NCI-H524 (cell line): Measurements from ENCODE around the gene CXCL13.
A peak's percentile ranks its signal among the peaks of the same experiment; 100 is the strongest.
"Not testable (repeated sequence)": the region's sequence is repeated elsewhere in the genome, so short reads cannot be mapped to it uniquely, and the experiment has no call there.

ENCODE experiments used
- DNase-seq, 2 experiments: peaks; one replicate each; lab custom pipeline; 2025; lab: John Stamatoyannopoulos, UW

CXCL13 gene

GRCh38 chr4:77601614-77602187 lies 3.9 kb upstream of the CXCL13 start:
- no peak for DNase-seq

GRCh38 chr4:77613267-77613666 lies 7.6 kb downstream of the CXCL13 start:
- DNase-seq = no peak

GRCh38 chr4:77615153-77615552 lies 9.5 kb downstream of the CXCL13 start:
- no peak for DNase-seq

- DNase-seq = no peak
These were observed 11.6 kb downstream of the CXCL13 start for GRCh38 chr4:77617203-77617602.

GRCh38 chr4:77618383-77619241 lies 13.0 kb downstream of the CXCL13 start:
- peak; percentile 13 to 62 for DNase-seq

GRCh38 chr4:77619408-77619807 lies 13.8 kb downstream of the CXCL13 start:
- DNase-seq = no peak

- DNase-seq = no peak
These were observed 15.6 kb downstream of the CXCL13 start for GRCh38 chr4:77621254-77621653.

GRCh38 chr4:77623091-77623490 lies 17.5 kb downstream of the CXCL13 start:
- DNase-seq = no peak

- DNase-seq = no peak
These were observed 18.6 kb downstream of the CXCL13 start for GRCh38 chr4:77624213-77624612.

- DNase-seq = no peak
These were observed 19.9 kb downstream of the CXCL13 start for GRCh38 chr4:77625485-77625884.

- no peak for DNase-seq
These were observed 24.3 kb downstream of the CXCL13 start for GRCh38 chr4:77629885-77630284.

GRCh38 chr4:77631276-77631675 lies 25.7 kb downstream of the CXCL13 start:
- no peak for DNase-seq

- no peak for DNase-seq
These were observed 28.6 kb downstream of the CXCL13 start for GRCh38 chr4:77634132-77634785.

GRCh38 chr4:77635246-77635645 lies 29.6 kb downstream of the CXCL13 start:
- DNase-seq = no peak

GRCh38 chr4:77635876-77636275 lies 30.3 kb downstream of the CXCL13 start:
- DNase-seq = no peak

GRCh38 chr4:77636902-77637301 lies 31.3 kb downstream of the CXCL13 start:
- DNase-seq = no peak

- not testable (repeated sequence) for DNase-seq
These were observed 38.4 kb downstream of the CXCL13 start for GRCh38 chr4:77644069-77644468.

- DNase-seq = no peak
These were observed 45.2 kb downstream of the CXCL13 start for GRCh38 chr4:77650787-77651186.

GRCh38 chr4:77651820-77652219 lies 46.2 kb downstream of the CXCL13 start:
- DNase-seq = no peak

- DNase-seq = no peak
These were observed 46.7 kb downstream of the CXCL13 start for GRCh38 chr4:77652237-77652897.

- no peak for DNase-seq
These were observed 47.6 kb downstream of the CXCL13 start for GRCh38 chr4:77653162-77653758.

- not testable (repeated sequence) for DNase-seq
These were observed 54.7 kb downstream of the CXCL13 start for GRCh38 chr4:77660318-77660717.
